IPS-15b (cell line): ENCODE measurements around the gene LHFPL4.
"Not testable (repeated sequence)": the region's sequence is repeated elsewhere in the genome, so short reads cannot be mapped to it uniquely, and the experiment has no call there.

ENCODE experiments used
- H3K27me3 ChIP-seq: one replicate; pipeline ENCODE4 v1.6.1; 2013; ENCODE audit warnings: low read length; ENCODE audit not compliant: control insufficient read depth, insufficient read depth
- H3K36me3 ChIP-seq: one replicate; pipeline ENCODE4 v1.6.1; 2013; ENCODE audit warnings: low read length; ENCODE audit not compliant: control insufficient read depth, insufficient read depth
- H3K4me1 ChIP-seq: one replicate; pipeline ENCODE4 v1.6.1; 2013; ENCODE audit warnings: mild to moderate bottlenecking, low read length; ENCODE audit not compliant: control insufficient read depth, insufficient read depth
- H3K4me3 ChIP-seq: one replicate; pipeline ENCODE4 v1.5.1; 2013; ENCODE audit warnings: low read depth, low read length
- H3K9ac ChIP-seq: one replicate; pipeline ENCODE4 v1.6.1; 2013; ENCODE audit warnings: low read depth, mild to moderate bottlenecking, low read length
- H3K9me3 ChIP-seq: one replicate; pipeline ENCODE4 v1.6.1; 2013; ENCODE audit warnings: mild to moderate bottlenecking, low read length; ENCODE audit not compliant: control insufficient read depth, insufficient read depth

LHFPL4 gene

DNA sequence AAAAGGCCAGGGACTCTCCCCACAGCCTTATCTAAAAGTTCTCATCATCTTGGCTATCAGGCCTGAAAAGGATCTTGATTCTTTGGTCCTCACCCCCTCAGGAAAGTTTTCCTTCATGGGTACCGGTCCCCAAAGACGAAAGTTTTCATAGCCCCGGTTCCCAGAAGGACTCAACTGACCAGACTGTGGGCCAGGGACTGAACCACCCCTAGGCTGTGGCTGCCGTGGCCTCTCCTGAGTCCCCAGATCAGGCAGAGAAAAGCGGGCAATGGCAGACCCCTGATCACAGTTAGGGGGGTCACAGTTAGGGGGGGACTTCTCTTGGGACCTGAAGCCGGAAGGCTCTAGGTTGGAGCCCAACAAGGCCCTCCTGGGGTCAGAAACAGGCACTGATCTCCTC, 54.8 kb downstream of the LHFPL4 start:
- Histone ChIP-seq H3K9me3 (no peaks in the 10 kb centered on the region), H3K4me1 (no peaks in the 10 kb centered on the region), H3K4me3 (no peak overlapping the region), H3K36me3 (no peaks in the 10 kb centered on the region), H3K9ac (no peak overlapping the region), H3K27me3 (peaks cover 34% of the 10 kb centered on the region)

DNA sequence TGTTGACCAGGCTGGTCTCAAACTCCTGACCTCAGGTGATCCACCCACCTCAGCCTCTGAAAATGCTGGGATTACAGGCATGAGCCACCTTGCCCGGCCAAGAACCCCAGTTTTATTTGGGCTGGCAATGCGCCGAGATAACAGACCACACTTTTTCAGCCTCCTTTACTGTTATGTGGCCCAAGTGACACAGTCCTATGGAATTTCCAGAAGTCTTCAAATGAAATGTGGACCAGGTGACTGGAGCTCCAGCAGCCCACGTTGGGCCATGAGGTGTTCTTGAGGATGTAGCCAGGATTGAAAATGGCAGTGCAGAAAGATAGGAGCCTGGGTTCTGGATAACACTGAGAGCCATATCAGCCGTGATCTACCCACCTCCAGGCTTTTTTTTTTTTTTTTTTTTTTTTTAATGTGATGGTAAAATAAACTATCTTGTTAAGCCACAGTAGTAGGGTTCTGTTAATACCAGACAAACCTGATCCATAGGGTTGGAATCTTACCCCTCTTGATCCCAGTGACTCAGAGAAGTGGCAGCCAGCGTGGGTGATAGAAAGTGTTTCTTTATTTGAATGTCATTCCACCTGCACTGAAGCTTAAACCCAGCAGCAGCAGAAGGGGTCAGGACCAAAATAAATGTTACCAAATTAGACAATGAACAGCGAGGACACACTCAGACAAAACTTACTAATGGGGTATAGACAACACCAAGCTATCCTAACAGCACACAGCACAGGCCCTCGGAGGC, 55.6 kb downstream of the LHFPL4 start:
- H3K36me3 ChIP-seq: no peaks in the 10 kb centered on the region
- no peak overlapping the region for H3K4me3 ChIP-seq
- H3K9me3 ChIP-seq: no peaks in the 10 kb centered on the region
- H3K9ac ChIP-seq: no peak overlapping the region
- H3K27me3 ChIP-seq: peaks cover 40% of the 10 kb centered on the region
- H3K4me1 ChIP-seq: no peaks in the 10 kb centered on the region

DNA sequence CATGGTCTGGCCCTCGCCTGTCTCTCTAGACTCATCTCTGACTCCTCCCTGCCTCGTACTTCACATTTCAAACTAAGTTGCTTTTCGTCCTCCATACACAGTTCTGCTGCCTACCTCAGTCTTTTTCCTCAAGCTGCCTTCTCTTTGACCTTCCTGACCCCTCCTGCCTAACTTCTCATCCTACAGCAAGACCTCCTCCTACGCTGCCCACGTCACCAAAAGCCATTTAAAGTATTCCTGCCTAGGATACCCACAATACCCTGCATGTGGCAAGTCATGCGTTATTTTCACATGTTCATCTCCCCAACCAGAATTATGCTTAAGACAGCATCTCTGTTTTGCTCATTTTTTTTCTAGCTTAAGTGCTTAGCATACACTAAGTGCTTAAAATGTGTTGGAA, 56.7 kb downstream of the LHFPL4 start:
- Histone ChIP-seq H3K36me3 (no peaks in the 10 kb centered on the region), H3K9ac (no peak overlapping the region), H3K4me3 (no peak overlapping the region), H3K4me1 (no peaks in the 10 kb centered on the region), H3K27me3 (peaks cover 50% of the 10 kb centered on the region), H3K9me3 (no peaks in the 10 kb centered on the region)

DNA sequence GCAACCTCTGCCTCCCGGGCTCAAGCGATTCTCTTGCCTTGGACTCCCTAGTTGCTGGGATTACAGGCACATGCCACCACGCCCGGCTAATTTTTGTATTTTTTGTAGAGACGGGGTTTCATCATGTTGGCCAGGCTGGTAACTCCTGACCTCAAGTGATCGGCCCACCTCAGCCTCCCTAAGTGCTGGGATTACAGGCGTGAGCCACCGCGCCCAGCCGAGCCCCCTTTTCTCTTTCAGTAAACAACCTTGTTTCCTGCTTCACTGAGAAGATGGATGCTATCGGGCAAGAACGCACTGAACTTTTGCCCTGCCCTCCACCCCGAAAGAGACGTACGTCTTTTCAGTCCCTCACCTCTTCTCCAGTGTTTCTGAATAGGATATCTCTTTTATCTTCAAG, 59.6 kb downstream of the LHFPL4 start:
- H3K9ac ChIP-seq, H3K36me3 ChIP-seq, H3K4me3 ChIP-seq, H3K9me3 ChIP-seq, H3K4me1 ChIP-seq: not testable (repeated sequence)
- peaks cover 51% of the 10 kb centered on the region for H3K27me3 ChIP-seq

DNA sequence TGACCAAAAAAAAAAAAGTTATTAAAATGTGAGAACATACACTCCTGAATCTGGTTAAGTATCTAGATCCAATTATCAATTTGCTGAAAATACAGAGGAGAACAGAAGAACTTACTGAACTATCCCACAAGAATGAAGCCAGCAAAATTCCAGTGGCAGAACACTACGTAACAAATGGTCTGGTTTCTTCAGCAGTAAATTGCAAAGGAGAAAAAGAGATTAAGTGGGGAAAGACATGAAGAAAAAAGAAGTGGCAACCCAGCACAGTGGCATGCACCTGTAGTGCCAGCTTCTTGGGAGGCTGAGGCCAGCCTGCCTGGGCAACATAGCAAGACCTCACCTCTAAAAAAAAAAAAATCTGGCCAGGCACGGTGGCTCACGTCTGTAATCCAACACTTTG, 62.1 kb downstream of the LHFPL4 start:
- Histone ChIP-seq H3K9ac (no peak overlapping the region), H3K27me3 (peaks cover 40% of the 10 kb centered on the region), H3K4me1 (no peaks in the 10 kb centered on the region), H3K4me3 (no peak overlapping the region), H3K9me3 (no peaks in the 10 kb centered on the region), H3K36me3 (no peaks in the 10 kb centered on the region)

DNA sequence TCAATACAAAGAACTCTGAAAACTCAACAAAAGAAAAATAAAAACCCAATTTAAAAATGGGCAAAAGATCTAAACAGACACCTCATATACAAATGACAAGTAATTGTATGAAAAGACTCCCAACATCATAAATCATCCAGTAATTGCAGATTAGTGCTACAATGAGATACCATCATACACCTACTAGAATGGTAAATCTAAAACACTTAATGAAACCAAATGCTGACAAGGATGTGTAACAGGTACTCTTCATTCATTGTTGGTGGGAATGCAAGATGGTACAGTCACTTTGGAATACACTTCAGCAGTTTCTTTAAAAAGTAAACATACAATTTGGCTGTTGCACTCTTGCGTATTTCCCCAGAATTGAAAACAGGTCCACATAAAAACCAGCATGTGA, 68.4 kb downstream of the LHFPL4 start:
- Histone ChIP-seq H3K4me1 (no peaks in the 10 kb centered on the region), H3K4me3 (no peak overlapping the region), H3K27me3 (no peaks in the 10 kb centered on the region), H3K9me3 (no peaks in the 10 kb centered on the region), H3K36me3 (no peaks in the 10 kb centered on the region), H3K9ac (no peak overlapping the region)

DNA sequence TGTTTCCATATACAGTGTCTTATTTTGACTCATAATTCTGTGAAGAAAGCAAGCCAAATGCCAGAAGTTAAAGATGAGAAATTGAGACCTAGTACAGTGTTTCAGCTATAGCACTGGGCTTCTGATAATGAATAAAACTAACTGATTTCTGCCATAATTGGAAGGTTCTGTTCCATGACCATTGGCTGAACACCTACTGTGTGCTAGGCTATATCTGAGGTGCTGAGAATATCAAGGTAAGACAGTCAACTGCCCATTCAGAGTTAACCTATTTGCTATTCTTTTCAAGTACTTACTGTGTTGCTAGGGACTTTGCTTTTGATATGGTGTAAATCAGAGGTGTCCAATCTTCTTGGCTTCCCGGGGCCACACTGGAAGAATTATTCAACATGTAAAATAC, 73.4 kb downstream of the LHFPL4 start:
- Histone ChIP-seq H3K4me1 (no peaks in the 10 kb centered on the region), H3K27me3 (no peaks in the 10 kb centered on the region), H3K9me3 (no peaks in the 10 kb centered on the region), H3K9ac (no peak overlapping the region), H3K36me3 (peaks cover 24% of the 10 kb centered on the region), H3K4me3 (no peak overlapping the region)

DNA sequence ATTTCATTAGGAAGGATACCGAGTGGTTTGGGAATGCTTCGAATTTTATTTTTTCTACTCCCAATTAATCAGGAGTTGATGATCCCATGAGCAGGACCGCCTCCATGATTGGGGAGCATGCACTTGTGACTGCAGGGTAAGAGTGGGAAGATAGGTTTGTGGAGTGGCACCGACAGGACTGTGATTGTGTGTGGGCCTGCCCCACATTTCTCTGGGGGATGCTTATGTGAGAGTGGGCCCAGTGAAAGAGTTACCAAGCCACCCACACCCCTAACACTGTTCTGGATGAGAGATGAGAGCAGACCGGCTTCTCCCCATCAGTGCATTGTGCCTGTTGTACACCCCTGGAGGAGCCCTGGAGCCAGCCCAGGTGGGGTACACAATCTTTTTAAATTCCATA, 76.7 kb downstream of the LHFPL4 start:
- no peaks in the 10 kb centered on the region for H3K9me3 ChIP-seq
- no peak overlapping the region for H3K9ac ChIP-seq
- no peaks in the 10 kb centered on the region for H3K4me1 ChIP-seq
- no peak overlapping the region for H3K4me3 ChIP-seq
- peaks cover 51% of the 10 kb centered on the region for H3K36me3 ChIP-seq
- no peaks in the 10 kb centered on the region for H3K27me3 ChIP-seq

DNA sequence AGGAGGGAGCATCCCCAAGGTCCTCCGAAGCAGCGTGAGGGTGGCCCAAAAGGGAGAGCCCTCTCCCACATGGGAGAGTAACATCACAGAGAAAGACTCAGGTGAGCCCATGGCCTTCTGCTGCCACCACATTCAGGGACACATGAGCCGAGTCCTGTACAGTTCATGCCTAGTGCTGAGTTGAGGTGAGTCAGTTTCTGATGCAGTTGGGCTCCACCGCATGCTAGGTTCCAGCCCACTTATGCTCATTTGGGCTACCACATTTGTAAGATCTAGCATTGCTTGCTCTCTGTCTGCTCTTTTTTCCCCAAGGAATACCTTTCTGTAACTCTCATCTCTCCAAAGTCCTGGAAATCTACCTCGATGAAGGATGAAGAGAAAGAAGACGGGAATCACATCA, 79.1 kb downstream of the LHFPL4 start:
- no peaks in the 10 kb centered on the region for H3K9me3 ChIP-seq
- no peak overlapping the region for H3K4me3 ChIP-seq
- H3K9ac ChIP-seq: no peak overlapping the region
- no peaks in the 10 kb centered on the region for H3K4me1 ChIP-seq
- no peaks in the 10 kb centered on the region for H3K27me3 ChIP-seq
- peaks cover 70% of the 10 kb centered on the region for H3K36me3 ChIP-seq

DNA sequence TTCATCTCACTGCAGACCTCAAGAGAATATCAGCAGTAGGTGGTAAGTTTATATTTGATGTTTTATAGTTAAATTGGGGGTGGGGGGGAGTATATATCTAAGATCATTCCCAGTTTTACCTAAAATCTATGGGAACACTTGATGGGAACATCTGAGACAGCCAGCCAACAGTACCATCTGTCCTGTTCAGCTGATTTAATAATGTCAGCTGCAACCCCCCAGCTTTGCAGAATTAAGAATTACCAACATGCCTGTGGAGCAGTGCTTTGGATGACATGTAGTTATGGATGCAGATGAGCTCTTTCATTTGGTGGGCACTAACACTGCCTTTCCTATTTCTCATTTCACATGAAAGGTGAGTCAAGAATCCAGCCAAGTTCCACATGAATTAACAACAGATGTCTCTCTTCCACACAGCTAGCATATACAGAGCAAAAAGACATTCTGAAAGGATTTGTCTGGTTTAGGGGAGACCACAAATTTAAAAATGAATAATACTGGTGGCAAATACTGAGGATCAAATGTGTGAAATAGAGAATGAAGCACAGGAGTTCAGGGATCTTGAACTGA, 80.0 kb downstream of the LHFPL4 start:
- peaks cover 68% of the 10 kb centered on the region for H3K36me3 ChIP-seq
- H3K27me3 ChIP-seq: no peaks in the 10 kb centered on the region
- no peaks in the 10 kb centered on the region for H3K4me1 ChIP-seq
- no peaks in the 10 kb centered on the region for H3K9me3 ChIP-seq
- H3K4me3 ChIP-seq: no peak overlapping the region
- H3K9ac ChIP-seq: no peak overlapping the region

DNA sequence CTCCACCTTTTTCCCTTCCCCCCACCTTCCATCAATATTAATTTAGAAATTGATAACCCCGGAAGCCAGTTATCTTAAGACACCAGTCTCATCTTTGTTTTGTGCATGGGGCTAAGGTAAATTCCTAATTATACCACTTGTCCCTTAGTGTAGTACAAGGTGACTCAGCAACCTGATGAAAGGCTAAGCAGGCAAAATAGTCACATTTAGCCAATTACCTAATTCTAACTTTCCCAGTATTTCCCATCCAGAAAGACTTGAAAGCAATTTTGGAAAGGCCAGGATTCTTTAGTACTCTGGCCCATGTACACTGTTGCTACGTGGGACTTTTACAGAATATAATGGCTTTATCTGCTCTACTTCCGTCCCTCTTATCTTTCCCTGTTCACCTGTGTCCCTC, 83.6 kb downstream of the LHFPL4 start:
- Histone ChIP-seq H3K9ac (no peak overlapping the region), H3K27me3 (no peaks in the 10 kb centered on the region), H3K4me1 (no peaks in the 10 kb centered on the region), H3K4me3 (no peak overlapping the region), H3K36me3 (peaks cover 71% of the 10 kb centered on the region), H3K9me3 (no peaks in the 10 kb centered on the region)

DNA sequence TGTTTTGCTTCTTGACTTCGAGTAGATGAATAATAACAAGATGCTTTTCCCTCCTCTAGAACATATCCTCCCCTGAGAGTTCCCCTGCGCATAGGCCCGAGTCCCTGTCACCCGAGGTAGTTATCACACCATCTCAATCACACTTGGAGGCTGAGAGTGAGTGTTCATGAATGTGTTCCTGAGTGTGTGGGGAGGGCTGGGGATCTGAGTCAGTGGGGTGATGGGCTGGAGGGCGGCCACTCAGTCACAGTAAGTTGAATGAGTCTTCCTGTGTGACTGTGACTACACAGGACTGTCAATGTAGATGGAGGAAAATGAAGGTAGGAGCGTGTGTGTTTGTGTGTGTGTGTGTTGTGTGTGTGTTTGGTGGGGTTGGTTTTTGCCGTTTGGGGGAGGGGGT, 85.2 kb downstream of the LHFPL4 start:
- Histone ChIP-seq H3K27me3 (no peaks in the 10 kb centered on the region), H3K9me3 (no peaks in the 10 kb centered on the region), H3K4me3 (no peak overlapping the region), H3K4me1 (no peaks in the 10 kb centered on the region), H3K9ac (no peak overlapping the region), H3K36me3 (peaks cover 70% of the 10 kb centered on the region)
